Measurements from ENCODE around the gene AOC2. TPM values are rescaled to one million over a fixed set of nuclear protein-coding genes. Genes with fewer than 3 reads are reported as not detected.

Gene AOC2
- total RNA-seq, 4 donors from 2014 or later = 0.55 to 6.0 (median 1.1) TPM

DNA sequence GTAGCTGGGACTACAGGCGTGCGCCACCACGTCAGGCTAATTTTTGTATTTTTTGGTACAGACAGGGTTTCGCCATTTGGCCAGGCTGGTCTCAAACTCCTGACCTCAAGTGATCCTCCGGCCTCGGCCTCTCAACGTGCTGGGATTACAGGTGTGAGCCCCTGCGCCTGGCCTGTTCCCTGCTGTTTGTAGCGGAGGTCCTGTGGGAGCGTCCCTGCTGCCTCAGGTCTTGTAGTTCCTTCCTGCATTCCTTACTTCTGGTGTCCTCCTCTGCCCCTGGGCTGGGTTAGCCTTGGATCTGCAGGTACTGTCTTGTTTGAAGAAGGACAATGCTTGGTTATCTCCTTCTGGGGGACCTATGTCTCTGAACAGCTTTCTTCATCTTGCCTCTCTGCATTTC is 32.7 kb downstream of the AOC2 start:
- intact Hi-C loops (cut with DNase I; ENCODE audit: low total_unique reads) (no loop called here), in situ Hi-C loops (cut with MboI; ENCODE audit: low pct_ligation_motif_present in 1 of 4, low pct_unique_long_range_greater_than_20kb in 1 of 4, low sequenced_read_pairs in 3 of 4) (no loop called here)
- Histone ChIP-seq H3K4me3 (no peak overlapping the region), H3K27me3 (peaks cover 38% of the 10 kb centered on the region), H3K9me3 (no peaks in the 10 kb centered on the region), H3K36me3 (no peaks in the 10 kb centered on the region), H3K4me1 (no peaks in the 10 kb centered on the region), H3K27ac (no peak overlapping the region)
- DNase-seq = no peak
- TF ChIP-seq EP300 (IDR thresholded peaks at IDR 0.05; ENCODE audit: low read depth) = no peak
- WGBS, 2 donors (ENCODE audit: low coverage in 1 of 2) = 85 to 87% methylated on average over 4 to 10 of the region's 10 CpGs

DNA sequence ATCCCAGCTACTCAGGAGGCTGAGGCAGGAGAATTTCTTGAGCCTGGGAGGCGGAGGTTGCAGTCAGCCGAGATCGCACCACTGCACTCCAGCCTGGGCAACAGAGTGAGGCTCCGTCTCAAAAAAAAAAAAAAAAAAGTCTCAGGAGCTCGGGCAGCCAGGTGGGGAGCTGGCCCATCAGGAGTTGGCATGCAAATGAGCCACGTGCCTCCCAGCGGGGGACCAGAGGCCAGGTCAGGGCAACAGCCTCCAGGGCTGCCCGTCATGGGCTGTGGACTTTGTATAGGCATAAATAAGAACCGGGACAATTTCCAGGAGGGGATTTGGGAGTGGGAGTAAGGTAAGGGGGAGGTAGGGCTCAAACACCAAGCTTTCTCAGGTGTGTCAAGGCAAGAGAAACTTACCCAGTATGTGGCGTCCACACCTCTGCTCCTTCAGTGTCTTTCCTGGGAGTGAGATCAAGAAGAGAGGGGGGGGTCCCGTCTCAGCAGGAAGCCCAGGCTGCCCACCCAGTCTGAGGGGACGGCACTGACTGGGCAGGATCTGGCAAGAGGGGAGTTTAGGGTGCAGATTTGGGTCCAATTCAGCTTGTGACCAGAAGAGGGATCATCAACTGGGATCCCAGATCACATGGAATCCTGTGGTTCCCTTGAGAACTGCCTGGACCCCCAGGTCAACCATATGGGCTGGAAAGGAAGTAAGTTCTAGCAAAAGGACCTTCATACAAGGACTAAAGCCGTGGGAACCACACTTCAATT is 33.9 kb downstream of the AOC2 start:
- Histone ChIP-seq H3K27ac (no peak overlapping the region), H3K4me3 (no peak overlapping the region), H3K36me3 (no peaks in the 10 kb centered on the region), H3K27me3 (peaks cover 38% of the 10 kb centered on the region), H3K9me3 (no peaks in the 10 kb centered on the region), H3K4me1 (no peaks in the 10 kb centered on the region)
- WGBS, 2 donors (ENCODE audit: low coverage in 1 of 2) = 26 to 38% methylated on average over 8 to 13 of the region's 13 CpGs
- intact Hi-C loops (cut with DNase I; ENCODE audit: low total_unique reads) (no loop called here), in situ Hi-C loops (cut with MboI; ENCODE audit: low pct_ligation_motif_present in 1 of 4, low pct_unique_long_range_greater_than_20kb in 1 of 4, low sequenced_read_pairs in 3 of 4) (no loop called here)
- no peak for TF ChIP-seq EP300 (IDR thresholded peaks at IDR 0.05; ENCODE audit: low read depth)
- no peak for TF ChIP-seq POLR2A (IDR thresholded peaks at IDR 0.05)
- TF ChIP-seq, protein P1, sequence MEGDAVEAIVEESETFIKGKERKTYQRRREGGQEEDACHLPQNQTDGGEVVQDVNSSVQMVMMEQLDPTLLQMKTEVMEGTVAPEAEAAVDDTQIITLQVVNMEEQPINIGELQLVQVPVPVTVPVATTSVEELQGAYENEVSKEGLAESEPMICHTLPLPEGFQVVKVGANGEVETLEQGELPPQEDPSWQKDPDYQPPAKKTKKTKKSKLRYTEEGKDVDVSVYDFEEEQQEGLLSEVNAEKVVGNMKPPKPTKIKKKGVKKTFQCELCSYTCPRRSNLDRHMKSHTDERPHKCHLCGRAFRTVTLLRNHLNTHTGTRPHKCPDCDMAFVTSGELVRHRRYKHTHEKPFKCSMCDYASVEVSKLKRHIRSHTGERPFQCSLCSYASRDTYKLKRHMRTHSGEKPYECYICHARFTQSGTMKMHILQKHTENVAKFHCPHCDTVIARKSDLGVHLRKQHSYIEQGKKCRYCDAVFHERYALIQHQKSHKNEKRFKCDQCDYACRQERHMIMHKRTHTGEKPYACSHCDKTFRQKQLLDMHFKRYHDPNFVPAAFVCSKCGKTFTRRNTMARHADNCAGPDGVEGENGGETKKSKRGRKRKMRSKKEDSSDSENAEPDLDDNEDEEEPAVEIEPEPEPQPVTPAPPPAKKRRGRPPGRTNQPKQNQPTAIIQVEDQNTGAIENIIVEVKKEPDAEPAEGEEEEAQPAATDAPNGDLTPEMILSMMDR (IDR thresholded peaks at IDR 0.05) = no peak
- no peak for TF ChIP-seq POLR2AphosphoS5 (IDR thresholded peaks at IDR 0.05)
- DNase-seq = peak; percentile 60

- Histone ChIP-seq H3K4me3 (no peak overlapping the region), H3K9me3 (no peaks in the 10 kb centered on the region), H3K27me3 (peaks cover 38% of the 10 kb centered on the region), H3K27ac (no peak overlapping the region), H3K36me3 (no peaks in the 10 kb centered on the region), H3K4me1 (no peaks in the 10 kb centered on the region)
- TF ChIP-seq POLR2AphosphoS5 (IDR thresholded peaks at IDR 0.05) (no peak), EP300 (IDR thresholded peaks at IDR 0.05; ENCODE audit: low read depth) (no peak), POLR2A (IDR thresholded peaks at IDR 0.05) (no peak)
- TF ChIP-seq, protein P1 (IDR thresholded peaks at IDR 0.05) = no peak
- intact Hi-C loops (cut with DNase I; ENCODE audit: low total_unique reads) (no loop called here), in situ Hi-C loops (cut with MboI; ENCODE audit: low pct_ligation_motif_present in 1 of 4, low pct_unique_long_range_greater_than_20kb in 1 of 4, low sequenced_read_pairs in 3 of 4) (no loop called here)
- no peak for DNase-seq
- 68 to 75% methylated on average over 2 to 8 of the region's 8 CpGs for WGBS, 2 donors (ENCODE audit: low coverage in 1 of 2)
These were observed 34.7 kb downstream of the AOC2 start for GRCh38 chr17:42878924-42879595.

- intact Hi-C loops (cut with DNase I; ENCODE audit: low total_unique reads) (no loop called here), in situ Hi-C loops (cut with MboI; ENCODE audit: low pct_ligation_motif_present in 1 of 4, low pct_unique_long_range_greater_than_20kb in 1 of 4, low sequenced_read_pairs in 3 of 4) (no loop called here)
- Histone ChIP-seq H3K27ac (no peak overlapping the region), H3K4me1 (no peaks in the 10 kb centered on the region), H3K27me3 (peaks cover 38% of the 10 kb centered on the region), H3K4me3 (no peak overlapping the region), H3K36me3 (no peaks in the 10 kb centered on the region), H3K9me3 (no peaks in the 10 kb centered on the region)
- 60% methylated on average over 6 of the region's 6 CpGs; no CpG with 5 or more reads in 1 of the 2 donors for WGBS, 2 donors (ENCODE audit: low coverage in 1 of 2)
- TF ChIP-seq POLR2A (IDR thresholded peaks at IDR 0.05) (no peak), EP300 (IDR thresholded peaks at IDR 0.05; ENCODE audit: low read depth) (no peak), POLR2AphosphoS5 (IDR thresholded peaks at IDR 0.05) (no peak)
- TF ChIP-seq, protein P1 (IDR thresholded peaks at IDR 0.05) = no peak
- DNase-seq = no peak
These were observed 35.2 kb downstream of the AOC2 start for GRCh38 chr17:42879596-42879985.
